RWPE2 (cell line): ENCODE measurements around the gene APOBEC3H.

ENCODE experiments used
- ATAC-seq: fragments of 200-7000 bp; cut with Tn5 transposase; 3 replicates; pipeline ENCODE4 v1.9.1; 2021; ENCODE audit warnings: low read depth
- DNase-seq: peaks from one replicate; pipeline ENCODE4 v3.0.0-alpha.2; 2020; ENCODE audit warnings: low spot score
- H3K27ac ChIP-seq: fragments of 450-650 bp; 2 replicates; pipeline ENCODE4 v1.5.1; 2017; ENCODE audit warnings: mild to moderate bottlenecking; ENCODE audit not compliant: poor library complexity, severe bottlenecking
- H3K27me3 ChIP-seq: fragments of 250-450 bp; sonication (Bioruptor Pico); 2 replicates; pipeline ENCODE4 v1.5.1; 2021; ENCODE audit warnings: mild to moderate bottlenecking, moderate library complexity; ENCODE audit not compliant: insufficient read depth, poor library complexity, severe bottlenecking
- H3K36me3 ChIP-seq: fragments of 250-450 bp; sonication (Bioruptor Pico); 2 replicates; pipeline ENCODE4 v1.5.1; 2020; ENCODE audit warnings: low read depth, mild to moderate bottlenecking, moderate library complexity
- H3K4me1 ChIP-seq: fragments of 250-450 bp; sonication (Bioruptor Pico); 2 replicates; pipeline ENCODE4 v1.5.1; 2021; ENCODE audit warnings: mild to moderate bottlenecking, moderate library complexity; ENCODE audit not compliant: insufficient read depth, poor library complexity, severe bottlenecking
- H3K4me3 ChIP-seq: fragments of 250-450 bp; sonication (Bioruptor Pico); 2 replicates; pipeline ENCODE4 v1.5.1; 2021; ENCODE audit warnings: mild to moderate bottlenecking, moderate library complexity; ENCODE audit not compliant: severe bottlenecking
- H3K9me3 ChIP-seq: fragments of 250-450 bp; sonication (Bioruptor Pico); 2 replicates; pipeline ENCODE4 v1.5.1; 2021; ENCODE audit warnings: mild to moderate bottlenecking, moderate library complexity; ENCODE audit not compliant: severe bottlenecking
- CTCF ChIP-seq: fragments of 450-650 bp; IDR thresholded peaks from one replicate; pipeline ENCODE4 v1.5.1; 2017; ENCODE audit warnings: mild to moderate bottlenecking, moderate library complexity; ENCODE audit not compliant: poor library complexity, severe bottlenecking

Gene APOBEC3H

GRCh38 chr22:39150848-39151215, 53.8 kb downstream of the APOBEC3H start:
- DNase-seq (no peak), ATAC-seq (peak; percentile 7; the same call in 1 of the 3 replicates)
- Histone ChIP-seq H3K27ac (no peak overlapping the region), H3K4me1 (no peaks in the 10 kb centered on the region), H3K9me3 (no peaks in the 10 kb centered on the region), H3K36me3 (no peaks in the 10 kb centered on the region), H3K27me3 (no peaks in the 10 kb centered on the region), H3K4me3 (no peak overlapping the region)
- TF ChIP-seq CTCF = no peak

- ATAC-seq (no peak), DNase-seq (no peak)
- Histone ChIP-seq H3K9me3 (no peaks in the 10 kb centered on the region), H3K27ac (no peak overlapping the region), H3K36me3 (no peaks in the 10 kb centered on the region), H3K4me3 (no peak overlapping the region), H3K4me1 (no peaks in the 10 kb centered on the region), H3K27me3 (no peaks in the 10 kb centered on the region)
- TF ChIP-seq CTCF = no peak
These were observed 54.4 kb downstream of the APOBEC3H start for GRCh38 chr22:39151329-39151975.

DNA sequence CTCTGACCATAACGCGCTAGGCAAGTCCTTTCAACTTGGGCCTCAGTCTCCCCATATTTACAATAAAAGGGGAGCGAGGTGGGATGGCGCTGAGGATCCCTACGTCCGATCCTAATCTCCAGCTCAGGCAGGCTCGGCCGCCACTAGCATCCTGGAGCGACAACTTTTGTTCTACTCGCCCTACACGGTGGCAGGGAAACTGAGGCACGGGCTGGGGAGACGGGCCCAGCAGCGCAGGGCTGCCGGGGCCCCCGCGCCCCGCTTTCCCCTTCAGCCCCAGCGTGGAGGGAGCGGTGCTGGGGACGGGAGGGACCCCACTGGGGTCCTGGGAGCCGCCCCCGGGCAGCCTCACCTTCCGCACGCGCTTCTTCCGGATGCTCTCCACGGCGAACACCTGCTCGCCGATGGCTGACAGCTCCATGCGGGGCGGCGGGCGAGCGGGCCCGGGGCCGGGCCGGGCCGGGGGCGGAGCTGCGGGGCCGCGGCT, 55.0 kb downstream of the APOBEC3H start:
- ATAC-seq = no peak; the same call in 1 of the 3 replicates
- no peak for TF ChIP-seq CTCF
- Histone ChIP-seq H3K27me3 (no peaks in the 10 kb centered on the region), H3K4me1 (no peaks in the 10 kb centered on the region), H3K4me3 (peak overlapping the region; percentile 46), H3K36me3 (no peaks in the 10 kb centered on the region), H3K9me3 (no peaks in the 10 kb centered on the region), H3K27ac (no peak overlapping the region)
- DNase-seq = no peak

GRCh38 chr22:39152511-39153219, 55.6 kb downstream of the APOBEC3H start, which contains the start of gene CBX7:
Gene CBX7, minus strand, starts transcription at chr22:39152680. Its CDS starts 236 bp downstream, at chr22:39152444.
- Histone ChIP-seq H3K4me1 (no peaks in the 10 kb centered on the region), H3K27me3 (no peaks in the 10 kb centered on the region), H3K36me3 (no peaks in the 10 kb centered on the region), H3K27ac (peak within 1 kb of the TSS; percentile 36), H3K9me3 (no peaks in the 10 kb centered on the region), H3K4me3 (peak within 1 kb of the TSS; percentile 46)
- no peak for TF ChIP-seq CTCF
- DNase-seq (peak; percentile 83), ATAC-seq (peak; percentile 86)
